M059J (cell line): ENCODE data around the gene TGFB1I1. TPM values are rescaled to one million over a fixed set of nuclear protein-coding genes. Genes with fewer than 3 reads are reported as not detected.
"Not testable (repeated sequence)": the region's sequence is repeated elsewhere in the genome, so short reads cannot be mapped to it uniquely, and the experiment has no call there.

Source experiments
- DNase-seq: peaks from one replicate; pipeline ENCODE4 v3.0.0-alpha.2; 2012; ENCODE audit warnings: low read depth
- total RNA-seq: library from RNA; depleted of rRNA; stranded (reverse); fragments of >200 nt; shearing (Covaris generic); gene quantifications from 2 replicates; pipeline ENCODE4 v1.2.3, GENCODE V29; 2014

TGFB1I1 gene
- total RNA-seq, 1 experiment from 2014 or later, result 37.5 TPM

GRCh38 chr16:31487720-31488467 is 15.9 kb downstream of the TGFB1I1 start:
- DNase-seq, result peak; percentile 54

DNA sequence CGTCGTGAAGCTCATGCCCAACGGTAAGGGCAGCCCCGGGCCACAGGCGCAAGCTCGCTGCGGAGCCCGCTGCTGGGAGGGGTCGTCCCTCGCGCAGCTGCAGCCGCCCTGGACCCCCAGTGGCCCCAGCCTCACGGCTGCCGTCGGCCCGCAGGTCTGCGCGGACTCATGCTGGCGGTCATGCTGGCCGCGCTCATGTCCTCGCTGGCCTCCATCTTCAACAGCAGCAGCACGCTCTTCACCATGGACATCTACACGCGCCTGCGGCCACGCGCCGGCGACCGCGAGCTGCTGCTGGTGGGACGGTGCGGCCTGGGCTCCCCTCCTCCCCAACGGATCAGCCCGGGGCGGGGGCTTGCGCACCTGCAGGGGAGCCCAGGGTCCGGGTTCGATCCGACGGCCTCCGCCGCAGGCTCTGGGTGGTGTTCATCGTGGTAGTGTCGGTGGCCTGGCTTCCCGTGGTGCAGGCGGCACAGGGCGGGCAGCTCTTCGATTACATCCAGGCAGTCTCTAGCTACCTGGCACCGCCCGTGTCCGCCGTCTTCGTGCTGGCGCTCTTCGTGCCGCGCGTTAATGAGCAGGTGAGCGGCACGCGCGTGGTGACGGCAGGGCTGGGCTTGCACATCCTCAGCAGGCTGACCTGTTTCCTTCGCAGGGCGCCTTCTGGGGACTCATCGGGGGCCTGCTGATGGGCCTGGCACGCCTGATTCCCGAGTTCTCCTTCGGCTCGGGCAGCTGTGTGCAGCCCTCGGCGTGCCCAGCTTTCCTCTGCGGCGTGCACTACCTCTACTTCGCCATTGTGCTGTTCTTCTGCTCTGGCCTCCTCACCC is 16.7 kb downstream of the TGFB1I1 start:
- DNase-seq, result no peak

DNA sequence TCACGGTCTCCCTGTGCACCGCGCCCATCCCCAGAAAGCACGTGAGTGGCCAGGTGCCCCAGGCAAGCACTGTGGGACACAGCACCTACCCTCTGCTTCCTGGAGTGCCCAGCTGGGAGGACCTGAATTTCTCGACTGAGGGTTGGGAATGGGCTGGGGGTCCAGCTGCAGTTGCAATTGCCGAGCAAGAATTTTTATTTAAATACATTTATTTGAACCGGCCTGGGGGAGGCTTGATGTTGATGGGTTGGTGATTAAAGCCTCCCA is 17.3 kb downstream of the TGFB1I1 start:
- no peak for DNase-seq

DNA sequence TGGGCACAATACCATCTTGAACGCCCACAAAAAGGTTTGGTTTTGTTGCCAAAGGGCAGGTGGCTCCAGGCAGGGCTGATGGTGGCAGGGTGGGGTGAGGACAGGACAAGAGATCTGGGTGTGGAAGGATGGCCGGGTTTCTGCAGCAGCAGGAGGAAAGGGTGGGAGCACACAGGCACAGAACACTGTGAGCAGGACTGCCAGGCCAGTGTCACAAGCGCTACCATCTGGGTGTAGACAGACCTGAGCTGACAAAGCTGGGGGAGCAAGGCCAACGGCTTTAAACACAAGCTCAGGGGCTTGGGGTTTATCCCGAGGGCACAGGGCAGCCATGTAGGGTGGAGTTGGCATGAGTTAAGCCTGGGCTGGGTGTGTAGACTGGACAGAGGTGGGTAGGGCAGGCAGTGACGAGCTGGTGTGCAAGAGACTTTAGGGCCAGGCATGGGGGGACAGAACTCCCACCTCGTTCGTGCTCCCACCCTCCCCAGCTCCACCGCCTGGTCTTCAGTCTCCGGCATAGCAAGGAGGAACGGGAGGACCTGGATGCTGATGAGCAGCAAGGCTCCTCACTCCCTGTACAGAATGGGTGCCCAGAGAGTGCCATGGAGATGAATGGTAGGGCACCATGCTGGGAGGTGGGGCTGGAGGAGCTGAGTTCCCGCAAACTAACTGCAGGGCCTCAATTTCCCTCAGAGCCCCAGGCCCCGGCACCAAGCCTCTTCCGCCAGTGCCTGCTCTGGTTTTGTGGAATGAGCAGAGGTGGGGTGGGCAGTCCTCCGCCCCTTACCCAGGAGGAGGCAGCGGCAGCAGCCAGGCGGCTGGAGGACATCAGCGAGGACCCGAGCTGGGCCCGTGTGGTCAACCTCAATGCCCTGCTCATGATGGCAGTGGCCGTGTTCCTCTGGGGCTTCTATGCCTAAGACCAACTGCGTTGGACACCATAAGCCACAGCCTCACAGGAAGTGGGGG is 17.9 kb downstream of the TGFB1I1 start:
- DNase-seq, result no peak

GRCh38 chr16:31491778-31492418 is 19.9 kb downstream of the TGFB1I1 start:
- DNase-seq, result no peak

GRCh38 chr16:31493506-31494125 is 21.7 kb downstream of the TGFB1I1 start:
- DNase-seq, result no peak

DNA sequence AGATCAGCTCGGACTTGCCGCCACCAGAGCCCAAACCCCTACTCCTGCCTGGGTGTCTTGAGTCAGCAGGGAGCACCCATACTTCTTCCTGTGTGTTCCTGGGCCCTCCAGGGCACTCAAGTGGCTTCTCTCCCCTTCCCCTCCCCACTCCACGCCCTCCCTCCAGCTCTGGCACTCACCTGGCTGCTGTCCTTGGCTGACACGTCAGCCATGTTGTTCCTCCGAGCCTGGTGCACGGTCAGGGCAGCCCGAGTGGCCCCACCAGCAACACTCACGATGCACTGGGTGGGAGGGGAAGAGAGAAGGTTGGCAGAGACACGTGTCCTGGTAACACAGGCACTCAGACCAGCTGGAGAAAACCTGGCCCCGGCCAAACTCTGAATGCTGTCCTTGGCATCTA is 24.7 kb downstream of the TGFB1I1 start:
- DNase-seq, result no peak

- DNase-seq, result no peak
These were observed 26.5 kb downstream of the TGFB1I1 start for GRCh38 chr16:31498493-31498892.

DNA sequence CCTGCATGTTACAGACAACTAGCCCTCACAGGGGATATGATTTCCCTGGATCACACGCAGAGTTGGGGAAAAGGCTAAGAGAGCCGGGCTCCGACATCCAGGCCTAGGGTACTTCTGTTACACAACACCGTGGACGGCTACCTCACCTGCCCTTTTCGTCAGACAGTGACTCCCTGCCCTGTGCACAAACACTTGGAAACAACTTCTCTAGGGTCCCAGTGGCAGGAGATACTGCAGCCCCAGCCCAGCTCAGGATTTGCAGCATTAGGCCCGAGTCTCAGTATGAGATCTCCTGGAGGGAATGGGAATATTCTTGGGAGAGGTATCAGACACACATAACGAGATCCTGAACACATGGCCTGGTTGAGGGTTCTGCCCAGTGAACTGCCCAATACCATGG is 28.0 kb downstream of the TGFB1I1 start:
- DNase-seq, result no peak

GRCh38 chr16:31501226-31501965 is 29.4 kb downstream of the TGFB1I1 start:
- no peak for DNase-seq

- no peak for DNase-seq
These were observed 30.0 kb downstream of the TGFB1I1 start for GRCh38 chr16:31501966-31502348.

- no peak for DNase-seq
These were observed 31.0 kb downstream of the TGFB1I1 start for GRCh38 chr16:31502981-31503380.

DNA sequence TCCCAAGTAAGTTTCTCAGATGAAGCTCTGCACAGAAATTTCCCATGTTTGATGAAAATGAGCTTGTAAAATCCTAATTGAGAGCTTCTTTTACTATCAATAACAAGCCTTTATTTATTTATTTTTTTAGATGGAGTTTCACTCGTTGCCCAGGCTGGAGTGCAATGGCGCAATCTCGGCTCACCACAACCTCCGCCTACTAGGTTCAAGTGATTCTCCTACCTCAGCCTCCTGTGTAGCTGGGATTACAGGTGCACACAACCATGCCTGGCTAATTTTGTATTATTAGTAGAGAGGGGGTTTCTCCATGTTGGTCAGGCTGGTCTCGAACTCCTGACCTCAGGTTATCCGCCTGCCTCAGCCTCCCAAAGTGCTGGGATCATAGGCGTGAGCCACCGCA is 31.6 kb downstream of the TGFB1I1 start:
- not testable (repeated sequence) for DNase-seq

GRCh38 chr16:31504159-31504558 is 32.2 kb downstream of the TGFB1I1 start:
- no peak for DNase-seq

- DNase-seq, result no peak
These were observed 33.5 kb downstream of the TGFB1I1 start for GRCh38 chr16:31505483-31505882.

GRCh38 chr16:31507617-31507928 is 35.6 kb downstream of the TGFB1I1 start:
- DNase-seq, result no peak

DNA sequence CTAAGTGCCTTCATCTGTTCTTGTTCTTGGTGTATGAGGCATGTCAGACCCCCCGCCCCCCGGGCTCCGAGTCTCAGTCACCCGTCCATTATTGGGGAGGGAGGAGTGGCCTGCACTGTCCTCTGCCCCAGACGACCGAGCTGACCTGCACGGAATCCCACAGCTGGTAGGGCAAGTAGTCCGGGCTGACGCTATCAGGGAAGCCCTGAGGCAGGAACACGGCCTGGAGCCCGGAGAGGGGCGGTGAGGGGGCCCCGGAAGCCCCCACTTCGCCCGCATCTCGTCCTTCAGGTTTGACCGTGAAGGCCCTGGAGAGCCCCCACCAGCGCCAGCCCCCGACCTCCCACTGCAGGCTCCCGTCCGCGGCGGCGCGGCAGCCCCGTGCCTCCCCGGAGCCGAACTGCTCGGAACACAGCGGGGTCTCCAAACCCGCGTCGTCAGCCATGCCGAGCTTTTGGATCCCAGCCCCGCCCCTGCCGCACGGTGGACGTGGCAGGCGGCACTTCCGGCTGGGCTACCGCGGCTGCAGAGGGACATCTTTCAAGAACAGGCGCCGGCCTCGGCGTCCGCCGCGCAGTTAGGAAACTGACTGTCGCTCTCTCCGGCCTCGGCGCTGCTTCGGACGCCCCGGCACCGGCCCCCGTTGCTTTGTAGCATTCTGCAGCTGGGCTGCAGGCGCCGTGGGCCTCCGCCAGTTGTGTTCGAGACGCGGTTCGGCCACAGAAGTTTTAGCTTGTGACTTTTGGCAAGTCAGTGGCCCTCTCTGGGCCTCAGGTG is 36.2 kb downstream of the TGFB1I1 start, which contains the start of gene RUSF1:
RUSF1 (minus strand) TSS at position 463 of the 777 bp plus-strand sequence; CDS start at position 445, 18 bp downstream.
- peak; percentile 86 for DNase-seq

DNA sequence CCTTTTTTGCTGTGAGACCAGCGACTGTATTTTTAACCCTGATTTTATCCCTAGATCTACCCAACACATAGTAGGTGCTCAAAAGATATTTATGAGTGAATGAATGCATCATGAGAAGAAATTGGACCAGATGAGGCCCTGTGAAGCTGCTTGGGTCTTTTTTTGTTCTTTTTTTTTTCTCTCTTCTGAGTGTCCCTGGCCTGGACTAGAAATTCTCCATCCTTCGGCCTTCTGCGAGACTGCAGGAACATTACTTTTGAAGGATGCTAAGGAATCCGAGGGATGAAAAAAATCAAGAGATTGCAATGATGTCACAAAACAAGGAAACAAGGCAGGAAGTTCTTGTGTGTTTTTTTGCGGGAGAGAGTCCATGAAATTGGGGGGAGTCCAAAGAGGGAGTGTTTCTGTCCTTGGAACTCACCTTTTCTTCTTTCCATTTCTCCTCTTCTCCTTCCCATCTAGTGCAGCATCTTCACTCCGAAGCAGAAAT is 36.8 kb downstream of the TGFB1I1 start:
- DNase-seq, result peak; percentile 62

DNA sequence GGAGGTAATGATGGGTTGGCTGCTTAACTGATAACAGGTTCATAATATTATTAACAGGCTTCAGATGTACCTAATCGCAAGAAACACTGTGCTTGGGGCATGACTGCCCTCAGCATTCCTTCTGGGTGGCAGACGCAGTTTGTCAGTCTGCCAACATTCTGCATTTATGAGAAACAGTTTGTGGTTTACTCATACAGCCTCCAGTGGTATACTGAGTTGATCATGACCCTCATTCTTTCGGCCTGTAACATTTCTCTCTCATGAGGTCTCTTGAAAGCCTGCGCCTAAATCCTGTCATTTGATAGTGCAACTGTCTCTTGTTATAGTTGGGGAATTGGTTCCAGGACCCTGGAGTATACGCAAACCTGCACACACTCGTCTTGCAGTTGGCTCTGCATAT is 41.2 kb downstream of the TGFB1I1 start:
- DNase-seq, result peak; percentile 91

DNA sequence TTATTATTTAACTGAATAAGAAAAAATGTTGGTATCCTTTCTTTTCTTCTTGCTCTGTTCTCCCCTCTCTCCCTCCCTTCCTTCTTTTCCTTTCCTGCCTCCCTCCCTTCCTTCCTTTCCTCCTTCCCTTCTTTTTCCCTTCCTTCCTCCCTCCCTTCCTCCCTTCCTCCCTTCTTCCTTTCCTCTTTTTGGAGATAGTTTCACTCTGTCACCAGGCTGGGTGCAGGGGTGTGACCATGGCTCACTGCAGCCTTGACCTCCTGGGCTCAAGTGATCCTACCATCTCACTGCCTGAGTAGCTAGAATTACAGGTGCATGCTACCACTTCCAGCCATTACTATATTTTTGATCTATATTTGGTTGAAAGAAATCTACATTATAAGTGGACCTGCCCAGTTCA is 41.9 kb downstream of the TGFB1I1 start:
- no peak for DNase-seq
